HG03457 (cell line): Measurements from ENCODE around the gene IFNL4.
"Not testable (repeated sequence)": the region's sequence is repeated elsewhere in the genome, so short reads cannot be mapped to it uniquely, and the experiment has no call there.

Source experiments
- ATAC-seq: cut with Tn5 transposase; IDR thresholded peaks from one replicate; pipeline ENCODE4 v1.9.1; 2021; ENCODE audit warnings: moderate number of reproducible peaks; ENCODE audit not compliant: unreplicated experiment

Gene IFNL4

DNA sequence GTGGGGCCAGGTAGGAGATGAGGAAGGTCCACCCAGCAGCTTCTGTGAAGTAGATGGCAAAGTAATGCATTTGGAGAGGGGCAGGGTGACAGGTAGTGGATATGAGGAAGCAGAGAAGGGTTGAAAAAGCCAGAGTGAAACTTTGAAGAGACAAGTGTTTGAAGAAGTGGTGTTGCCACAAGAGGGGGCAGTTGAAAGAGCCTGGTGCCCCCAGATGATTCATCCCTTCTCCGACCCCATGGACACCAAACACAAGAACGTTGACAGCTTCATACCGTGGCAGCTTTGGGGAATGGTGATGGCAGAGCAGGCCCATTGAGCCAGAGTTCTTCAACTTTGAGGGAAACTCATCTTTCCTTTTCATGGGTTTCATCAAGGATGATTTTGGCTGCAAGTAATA, 23.7 kb downstream of the IFNL4 start:
- ATAC-seq = no peak

DNA sequence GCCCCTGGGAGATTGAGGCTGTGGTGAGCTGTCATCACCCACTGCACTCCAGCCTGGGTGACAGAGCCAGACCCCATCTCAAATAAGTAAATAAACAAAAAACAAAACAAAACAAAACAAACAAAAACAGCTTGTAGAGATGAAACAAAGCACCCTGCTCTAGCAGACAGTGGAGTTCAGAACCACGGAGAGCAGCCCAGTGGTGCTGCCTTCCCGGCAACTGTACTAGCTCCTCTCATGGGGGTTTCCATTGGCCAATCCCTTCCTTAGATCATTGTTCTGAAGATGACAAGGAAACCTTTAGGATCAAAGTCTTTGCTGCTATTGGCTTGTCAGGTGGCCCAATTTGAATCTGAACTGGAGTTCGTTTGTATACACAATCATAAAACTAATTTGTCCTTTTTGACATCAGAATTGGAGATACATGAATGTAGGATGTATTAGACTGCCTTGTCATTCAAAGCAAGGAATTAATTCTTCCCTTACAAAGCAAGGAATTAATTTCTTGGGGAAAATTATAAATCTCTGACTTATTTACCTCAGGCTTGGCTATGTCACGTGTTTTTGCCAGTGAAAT, 24.9 kb downstream of the IFNL4 start:
- ATAC-seq = no peak

DNA sequence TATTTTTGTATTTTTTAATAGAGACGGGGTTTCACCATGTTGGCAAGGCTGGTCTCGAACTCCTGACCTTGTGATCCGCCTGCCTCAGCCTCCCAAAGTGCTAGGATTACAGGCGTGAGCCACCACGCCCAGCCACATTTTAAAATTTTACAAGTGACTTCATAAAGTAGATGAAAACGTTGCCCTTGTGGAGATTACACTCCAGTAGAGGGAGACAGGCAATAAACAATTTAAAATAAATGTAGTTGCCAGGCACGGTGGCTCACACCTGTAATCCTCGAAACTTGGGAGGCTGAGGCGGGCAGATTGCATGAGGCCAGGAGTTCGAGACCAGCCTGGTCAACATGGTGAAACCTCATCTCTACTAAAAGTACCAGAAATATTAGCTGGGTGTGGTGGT, 29.5 kb downstream of the IFNL4 start:
- not testable (repeated sequence) for ATAC-seq

DNA sequence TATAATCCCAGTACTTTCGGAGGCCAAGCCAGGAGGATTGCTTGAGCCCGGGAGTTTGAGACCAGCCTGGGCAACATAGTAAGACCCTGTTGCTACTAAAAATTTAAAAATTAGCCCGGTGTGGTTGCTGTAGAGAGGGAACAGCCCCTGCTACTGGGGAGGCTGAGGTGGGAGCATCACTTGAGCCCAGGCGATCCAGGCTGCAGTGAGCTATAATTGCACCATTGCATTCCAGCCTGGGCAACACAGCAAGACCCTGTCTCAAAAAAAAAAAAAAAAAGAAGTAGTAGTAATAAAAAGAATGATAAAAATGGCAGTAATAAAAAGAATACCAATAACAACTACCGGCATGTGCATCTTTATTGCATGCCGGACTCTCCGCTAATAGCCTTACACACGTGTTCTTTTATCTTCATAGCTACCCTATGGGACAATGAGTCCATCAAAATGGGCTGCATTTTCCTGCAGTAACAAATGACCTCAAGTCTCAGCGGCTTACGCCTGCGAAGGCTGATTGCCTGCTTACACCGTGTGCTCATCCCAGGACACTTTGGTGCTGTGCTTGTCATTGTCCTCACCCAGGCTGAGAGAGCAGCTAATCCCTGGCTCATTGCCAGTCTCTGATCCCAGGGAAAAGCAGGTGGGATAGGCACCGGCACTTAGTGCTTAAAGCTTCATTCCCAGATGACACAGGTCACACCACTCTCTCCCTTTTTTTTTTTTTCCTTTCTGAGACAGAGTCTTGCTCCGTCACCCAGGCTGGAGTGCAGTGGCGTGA, 30.2 kb downstream of the IFNL4 start:
- no peak for ATAC-seq

DNA sequence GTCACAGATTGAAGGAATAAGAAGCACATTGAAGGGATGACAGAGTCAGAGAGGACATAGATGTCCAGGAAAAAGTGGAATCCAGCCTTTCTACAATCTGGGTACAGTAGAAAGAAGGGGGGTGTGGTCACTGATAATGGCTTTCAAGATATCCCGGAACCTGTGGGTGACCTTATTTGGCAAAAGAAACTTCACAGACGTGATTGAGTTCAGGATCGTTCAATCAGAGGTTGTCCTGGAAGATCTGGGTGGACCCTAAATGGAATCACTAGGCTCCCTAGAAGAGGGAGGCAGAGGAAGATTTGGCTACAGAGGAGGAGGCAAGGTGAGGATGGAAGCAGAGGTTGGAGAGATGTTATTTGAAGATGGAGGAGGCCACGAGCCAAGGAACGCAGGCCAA, 31.6 kb downstream of the IFNL4 start:
- ATAC-seq = no peak

DNA sequence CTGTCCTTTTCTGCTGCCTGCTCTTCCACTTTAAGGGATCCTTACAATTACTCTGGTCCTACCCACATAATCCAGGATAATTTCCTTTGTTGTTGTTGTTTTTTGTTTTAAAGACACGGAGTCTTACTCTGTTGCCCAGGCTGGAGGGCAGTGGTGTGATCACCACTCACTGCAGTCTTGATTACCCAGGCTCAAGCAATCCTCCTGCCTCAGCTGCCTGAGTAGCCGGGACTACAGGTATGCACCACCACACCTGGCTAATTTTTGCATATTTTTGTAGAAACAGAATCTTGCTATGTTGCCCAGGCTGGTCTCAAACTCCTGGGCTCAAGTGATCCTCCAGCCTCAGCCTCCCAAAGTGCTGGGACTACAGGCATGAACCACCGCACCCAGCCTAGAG, 33.3 kb downstream of the IFNL4 start:
- not testable (repeated sequence) for ATAC-seq

DNA sequence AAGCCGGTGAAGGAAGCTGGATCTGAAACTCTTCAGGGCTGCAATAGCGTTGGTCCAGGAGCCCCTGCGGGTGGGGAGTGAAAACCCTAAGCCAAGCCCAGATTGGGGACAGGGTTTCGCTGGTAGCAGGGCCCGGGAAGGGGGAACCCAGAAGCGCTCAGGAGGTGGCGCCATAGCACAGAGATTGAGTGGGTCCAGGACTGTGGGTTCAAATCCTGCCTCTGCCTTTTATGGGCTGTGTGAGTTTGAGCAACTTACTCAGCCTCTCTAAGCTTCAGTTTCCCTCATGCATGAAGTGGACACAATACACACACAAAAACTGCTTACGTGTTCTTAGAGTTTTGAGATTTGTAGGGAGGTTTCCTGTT, 36.3 kb downstream of the IFNL4 start:
- ATAC-seq = no peak

DNA sequence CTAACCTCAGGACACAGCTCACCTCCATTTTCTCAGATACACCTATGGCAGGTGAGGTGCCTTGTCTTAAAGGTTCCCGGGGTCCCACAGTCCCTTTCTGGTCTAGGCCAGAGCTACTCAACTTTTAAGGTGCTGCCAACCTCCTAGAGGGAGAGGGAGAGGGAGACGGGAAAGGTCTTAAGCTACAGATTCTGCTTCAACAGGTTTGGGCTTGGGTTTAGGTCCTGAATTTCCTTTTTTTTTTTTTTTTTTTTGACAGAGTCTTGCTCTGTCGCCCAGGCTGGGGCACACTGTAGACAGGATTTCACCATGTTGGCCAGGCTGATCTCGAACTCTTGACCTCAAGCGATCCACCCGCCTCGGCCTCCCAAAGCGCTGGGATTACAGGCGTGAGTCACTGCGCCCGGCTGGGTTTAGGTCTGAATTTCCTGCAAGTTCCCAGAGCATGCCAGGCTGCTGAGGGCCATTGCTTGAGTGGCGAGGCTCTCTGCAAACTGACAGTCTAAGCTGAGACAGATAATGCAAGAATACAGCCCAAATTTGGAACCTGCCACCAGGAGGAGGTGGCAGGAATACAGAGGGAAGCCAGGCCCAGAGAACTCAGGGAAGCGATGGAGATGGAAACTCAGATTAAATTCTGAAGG, 36.8 kb downstream of the IFNL4 start:
- no peak for ATAC-seq

DNA sequence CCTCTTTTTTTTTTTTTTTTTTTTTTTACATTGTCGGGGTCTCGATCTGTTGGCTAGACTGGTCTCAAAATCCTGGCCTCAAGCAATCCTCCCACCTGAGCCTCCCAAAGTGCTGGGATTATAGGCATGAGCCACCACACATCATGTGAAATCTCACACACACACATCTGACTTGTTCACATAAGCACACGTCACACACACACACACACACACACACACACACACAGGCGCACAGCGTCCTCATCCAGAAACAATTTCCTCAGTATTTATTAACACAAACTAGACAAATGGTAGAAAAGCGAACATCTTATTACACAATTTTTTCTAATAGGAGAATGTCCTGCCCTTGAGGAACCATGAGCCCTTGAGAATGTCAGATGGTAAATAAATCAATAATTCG, 39.5 kb downstream of the IFNL4 start:
- no peak for ATAC-seq

DNA sequence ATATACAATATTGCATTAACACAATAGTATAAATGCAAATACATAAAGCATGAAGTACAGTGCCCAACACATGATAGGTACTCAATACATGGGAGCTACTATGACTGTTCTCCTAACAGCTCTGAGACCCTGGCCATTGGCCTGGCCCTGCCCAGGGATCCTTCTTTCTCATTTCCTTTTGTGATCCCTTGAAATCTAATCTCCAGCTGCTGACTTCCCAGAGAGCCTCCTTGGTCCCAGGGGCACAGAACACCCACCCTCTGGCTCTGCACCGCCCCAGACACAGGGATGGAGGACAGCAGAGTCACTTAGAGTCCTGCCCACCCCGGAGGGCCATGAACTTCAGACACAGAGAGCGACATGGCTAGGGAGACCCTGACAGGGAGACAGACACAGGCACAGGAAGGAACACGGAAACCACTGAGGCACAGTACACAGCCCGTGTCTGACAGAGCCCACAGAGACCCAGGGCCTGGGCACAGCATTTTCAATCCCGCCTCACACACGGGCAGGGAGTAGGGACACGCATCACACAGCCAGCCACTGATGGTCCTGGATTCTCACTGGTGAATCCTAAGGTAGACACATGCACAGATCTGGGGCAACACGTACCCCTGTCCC, 40.4 kb downstream of the IFNL4 start:
- no peak for ATAC-seq

DNA sequence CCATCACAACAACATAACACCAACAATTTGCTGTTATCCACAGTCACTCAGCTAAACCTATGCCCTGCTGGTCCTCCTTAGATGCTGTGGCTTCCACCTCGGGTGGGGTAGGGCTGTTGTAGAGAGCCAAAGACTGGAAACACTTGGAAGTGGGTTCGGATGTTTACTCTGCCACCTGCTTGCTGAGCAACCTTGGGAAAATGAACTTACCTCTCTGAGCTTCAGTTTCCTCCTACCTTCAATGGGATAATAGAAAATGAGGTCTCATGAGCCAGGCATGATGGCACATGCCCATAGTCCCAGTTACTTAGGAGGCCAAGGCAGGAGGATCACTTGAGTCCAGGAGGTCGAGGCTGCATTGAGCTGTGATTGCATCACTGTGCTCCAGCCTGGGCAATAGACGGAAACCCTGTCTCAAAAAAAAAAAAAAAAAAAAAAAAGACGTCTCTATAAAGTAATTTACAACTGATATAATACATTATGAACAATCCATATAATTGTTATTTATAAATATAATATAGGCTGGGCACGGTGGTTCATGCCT, 41.3 kb downstream of the IFNL4 start:
- ATAC-seq = no peak

DNA sequence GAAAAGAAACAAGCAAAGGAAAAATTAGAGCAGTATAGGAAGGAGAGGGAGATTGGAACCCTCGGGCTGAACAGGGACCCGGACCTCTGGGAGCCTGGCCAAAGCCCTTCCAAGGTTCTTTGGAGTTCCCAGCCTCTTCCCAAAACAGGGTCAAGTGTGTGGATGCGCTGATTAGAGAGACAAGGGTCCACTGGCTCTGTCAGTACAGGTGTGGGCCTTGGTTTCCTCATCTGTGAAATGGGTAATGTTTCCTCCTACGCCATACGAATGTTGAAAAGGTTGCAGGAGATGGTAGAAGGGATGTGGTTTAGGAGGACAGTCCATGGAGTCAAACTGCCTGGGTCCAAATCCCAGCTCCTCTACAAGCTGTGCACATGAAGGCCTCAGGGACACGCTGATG, 42.5 kb downstream of the IFNL4 start:
- ATAC-seq = no peak

DNA sequence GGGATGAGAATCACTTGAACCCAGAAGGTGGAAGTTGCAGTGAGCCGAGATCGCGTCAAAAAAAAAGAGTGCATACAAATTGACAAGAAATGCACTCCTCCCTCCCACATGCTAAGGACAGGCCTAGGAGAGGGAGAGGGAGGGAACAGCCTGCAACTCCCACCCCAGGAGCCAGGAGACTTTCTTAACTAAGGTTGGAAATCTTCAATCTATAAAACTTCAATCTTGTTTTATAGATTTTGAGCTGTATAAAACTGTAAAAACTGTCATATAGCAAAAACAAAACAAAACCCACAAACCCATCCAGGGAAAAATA, 43.2 kb downstream of the IFNL4 start:
- no peak for ATAC-seq

DNA sequence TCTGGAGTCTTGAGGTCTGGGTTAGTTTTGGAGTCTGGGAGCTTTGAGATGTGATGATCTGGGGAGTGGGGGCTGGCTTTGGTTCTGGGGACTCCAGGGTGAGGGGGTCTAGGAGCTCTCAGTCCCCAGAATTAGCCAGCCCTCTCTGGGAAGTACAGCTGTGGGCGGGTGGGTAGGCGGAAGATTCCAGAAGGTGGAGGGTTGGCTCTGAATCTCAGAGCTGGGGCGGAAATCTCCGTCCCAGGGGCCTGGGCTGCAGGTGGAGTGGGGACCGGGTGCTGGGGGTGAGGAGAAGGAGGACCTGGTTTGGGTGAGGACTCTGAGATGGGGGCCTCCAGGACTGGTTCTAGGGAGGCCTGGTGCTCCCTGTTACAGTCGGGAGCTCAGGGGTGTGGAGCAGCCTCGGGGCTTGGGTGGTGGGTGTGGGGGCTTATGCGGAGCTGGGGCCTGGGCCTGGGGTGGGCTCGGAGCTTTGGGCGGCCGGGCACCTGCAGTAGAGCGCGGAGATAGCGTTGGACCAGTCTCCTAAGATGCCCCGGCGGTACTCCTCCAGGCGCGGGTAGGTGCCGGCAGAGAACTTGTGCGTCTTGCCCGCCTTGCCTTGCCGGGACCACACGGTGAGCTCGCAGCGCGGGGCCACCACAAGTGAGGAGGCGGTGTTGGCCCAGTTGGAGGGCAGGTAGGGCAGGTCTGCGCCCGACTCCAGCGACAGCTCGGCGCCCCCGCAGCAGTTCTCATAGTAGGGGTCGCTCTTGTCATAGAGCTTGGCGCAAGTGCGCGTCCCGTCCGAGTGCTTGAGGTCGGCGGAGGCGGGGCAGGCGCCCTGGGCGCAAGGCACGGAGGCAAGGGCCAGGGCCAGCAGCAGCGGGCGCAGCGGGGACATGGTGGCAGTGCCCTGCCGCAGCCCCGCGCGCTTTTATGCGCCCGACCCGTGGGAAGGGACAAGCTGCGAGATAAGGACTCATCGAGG, 45.0 kb downstream of the IFNL4 start, which contains the start of gene SYCN:
TSS of gene SYCN (minus strand) at position 892 of the 970 bp plus-strand sequence. CDS start at position 883, 9 bp downstream.
- ATAC-seq = no peak

DNA sequence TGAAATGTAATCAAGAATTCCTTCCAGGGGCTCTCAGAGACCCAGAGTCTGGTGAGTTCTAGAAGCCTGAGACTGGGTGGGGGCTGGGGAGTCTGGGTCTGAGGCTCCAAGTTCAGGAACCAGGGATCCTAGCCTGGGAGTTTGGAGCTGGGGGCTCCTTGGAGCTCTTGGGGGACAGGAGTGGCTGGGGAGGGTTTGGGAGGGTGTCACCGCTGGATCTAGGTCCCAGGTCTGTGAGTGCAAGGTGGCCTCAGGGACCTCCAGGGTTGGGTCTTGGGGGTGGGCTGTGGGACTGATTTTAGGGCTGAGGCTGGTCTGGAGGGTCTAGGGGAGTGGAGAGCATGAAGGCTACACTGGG, 45.7 kb downstream of the IFNL4 start:
- ATAC-seq = no peak

DNA sequence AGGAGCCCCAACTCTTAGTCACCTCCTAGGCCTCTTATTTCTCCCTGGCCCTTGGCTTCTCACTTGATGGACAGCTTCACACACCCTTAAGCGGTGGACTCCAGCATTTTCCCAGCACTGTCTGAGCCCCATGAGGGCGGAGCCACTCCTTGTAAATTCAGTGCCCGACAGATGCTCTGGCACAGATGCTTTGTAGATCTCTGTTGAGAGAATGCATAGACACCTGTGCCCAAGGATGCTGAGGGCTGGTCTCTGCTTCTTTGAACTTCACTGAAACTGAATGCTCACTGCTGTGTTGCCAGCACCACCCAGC, 47.9 kb downstream of the IFNL4 start:
- ATAC-seq = no peak

DNA sequence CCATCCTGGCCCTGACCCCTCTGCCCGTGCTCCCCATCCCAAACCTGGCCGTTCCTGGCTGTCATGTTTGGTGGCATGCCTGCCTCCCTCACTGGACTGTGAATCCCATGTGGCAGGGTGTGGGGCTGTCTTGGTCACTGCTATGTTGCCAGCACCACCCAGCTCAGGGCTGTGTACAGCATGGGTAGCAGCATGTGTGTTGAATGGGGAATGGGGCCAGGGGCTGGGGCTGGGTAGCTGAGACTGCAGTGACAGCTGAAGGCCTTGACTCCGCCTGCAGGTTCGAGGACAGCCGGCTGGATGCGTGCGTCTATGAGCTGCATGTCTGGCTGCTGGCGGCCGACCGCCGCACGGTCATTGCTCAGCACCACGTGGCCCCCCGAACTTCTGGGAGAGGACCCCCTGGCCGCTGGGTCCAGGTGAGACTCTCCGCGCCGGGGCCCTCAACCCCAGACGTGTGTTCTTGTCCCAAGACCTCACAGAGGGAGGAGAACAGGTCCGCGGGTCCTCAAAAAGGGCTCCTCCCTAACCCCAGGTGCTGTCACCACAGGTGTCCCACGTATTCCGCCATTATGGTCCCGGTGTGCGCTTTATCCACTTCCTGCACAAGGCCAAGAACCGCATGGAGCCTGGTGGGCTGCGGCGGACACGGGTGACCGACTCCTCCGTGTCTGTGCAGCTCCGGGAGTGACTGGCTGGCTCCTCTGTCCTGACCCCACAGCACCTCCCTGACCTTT, 48.4 kb downstream of the IFNL4 start:
- ATAC-seq = no peak

DNA sequence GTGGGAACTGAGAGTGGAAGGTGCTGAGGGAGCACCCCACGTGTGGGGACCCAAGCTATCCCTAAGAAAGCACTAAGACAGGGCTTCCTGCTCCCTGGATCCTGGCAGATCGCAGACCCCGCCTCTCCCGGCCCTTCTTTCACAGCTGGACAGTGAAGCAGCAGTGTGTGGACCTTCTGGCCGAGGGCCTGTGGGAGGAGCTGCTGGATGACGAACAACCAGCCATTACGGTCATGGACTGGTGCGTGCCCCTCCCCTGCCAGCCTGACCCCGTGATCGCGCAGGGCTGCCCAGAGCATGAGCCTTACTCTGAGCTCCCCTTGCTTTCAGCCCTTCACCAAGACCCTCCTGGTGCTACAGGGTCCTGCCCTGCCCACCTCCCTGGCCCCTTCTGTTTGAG, 49.6 kb downstream of the IFNL4 start:
- no peak for ATAC-seq

DNA sequence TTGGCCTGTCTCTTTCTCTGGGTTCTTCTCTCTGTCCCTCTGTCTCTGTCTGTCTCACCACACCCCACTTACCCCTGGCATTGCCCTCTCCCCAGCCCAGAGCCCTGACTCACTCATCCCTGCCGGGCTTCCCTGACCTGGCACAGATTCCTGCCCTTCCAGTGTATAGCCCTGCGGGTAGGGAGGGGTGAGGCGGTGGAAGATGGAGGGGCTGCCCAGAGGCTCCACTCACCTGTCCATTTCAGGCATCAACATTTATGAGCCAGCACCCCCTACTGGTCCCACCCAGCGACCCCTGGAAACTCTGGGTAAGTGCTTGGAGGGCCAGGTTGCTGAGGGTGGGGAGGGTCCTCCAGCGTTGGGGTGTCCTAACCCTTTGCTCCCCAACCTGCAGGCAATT, 50.8 kb downstream of the IFNL4 start:
- ATAC-seq = no peak

DNA sequence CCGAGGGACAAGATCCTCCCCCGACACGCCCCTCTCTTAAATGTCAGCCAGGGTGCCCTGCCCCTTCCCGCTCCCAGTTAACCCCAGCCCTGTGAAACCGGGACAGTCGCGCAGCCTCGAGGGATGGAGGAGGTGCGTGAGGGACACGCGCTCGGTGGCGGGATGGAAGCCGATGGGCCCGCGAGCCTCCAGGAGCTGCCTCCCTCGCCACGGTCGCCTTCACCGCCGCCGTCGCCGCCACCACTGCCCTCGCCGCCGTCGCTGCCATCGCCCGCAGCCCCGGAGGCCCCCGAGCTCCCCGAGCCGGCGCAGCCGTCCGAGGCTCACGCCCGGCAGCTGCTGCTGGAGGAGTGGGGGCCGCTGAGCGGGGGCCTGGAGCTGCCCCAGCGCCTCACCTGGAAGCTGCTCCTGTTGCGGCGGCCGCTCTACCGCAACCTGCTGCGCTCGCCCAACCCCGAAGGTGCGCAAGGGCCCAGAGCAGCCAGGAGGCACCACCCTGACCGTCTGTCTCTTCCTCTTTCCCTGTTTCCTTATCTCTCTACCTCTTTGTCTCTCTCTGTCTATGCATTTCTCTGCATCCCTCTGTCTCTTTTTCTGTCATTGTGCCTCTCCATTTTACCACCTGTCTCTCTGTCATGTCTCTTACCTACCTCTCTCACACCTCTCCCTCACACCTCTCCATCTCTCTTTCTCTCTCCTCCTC, 51.6 kb downstream of the IFNL4 start, which contains the start of gene NCCRP1:
TSS of gene NCCRP1 (plus strand) at position 105 of the 703 bp plus-strand sequence. CDS start at position 124, 19 bp downstream.
- ATAC-seq = no peak
